Lower leg skin (tissue), 4 donors: Measurements from ENCODE around the gene TSSC4. TPM values are rescaled to one million over a fixed set of nuclear protein-coding genes. Genes with fewer than 3 reads are reported as not detected.
A peak's percentile ranks its signal among the peaks of the same experiment; 100 is the strongest.
"Not testable (repeated sequence)": the region's sequence is repeated elsewhere in the genome, so short reads cannot be mapped to it uniquely, and the experiment has no call there.

Experiments
- DNase-seq, 2 donors: peaks; one replicate each; pipeline ENCODE4 v3.0.0-alpha.2; 2019; ENCODE audit warnings: low spot score in 2 of 2
- H3K4me3 ChIP-seq: fragments of 200-600 bp; sonication (generic); 2 replicates; pipeline ENCODE4 v1.5.1; 2017; ENCODE audit warnings: mild to moderate bottlenecking, low read depth; ENCODE audit not compliant: poor library complexity, severe bottlenecking
- CTCF ChIP-seq, 3 donors: fragments of 450-650 bp; IDR thresholded peaks; one replicate each; pipeline ENCODE4 v1.5.1; 2016; ENCODE audit warnings: antibody characterized with exemption in 3 of 3, mild to moderate bottlenecking in 3 of 3, moderate library complexity in 2 of 3
- POLR2A ChIP-seq, 2 donors: fragments of 450-650 bp; IDR thresholded peaks; one replicate each; pipeline ENCODE4 v1.6.1; 2016 to 2017; ENCODE audit warnings: antibody characterized with exemption in 2 of 2, mild to moderate bottlenecking in 1 of 2, moderate library complexity in 1 of 2
- WGBS, 2 donors: methylation state at CpG; one replicate each; pipeline ENCODE4 v1.1.5; 2018; 5-methylcytosine and 5-hydroxymethylcytosine counted together
- intact Hi-C: fragments of 100-400 bp; cut with DNase I; formaldehyde crosslinking; loops from one replicate; pipeline ENCODE4 v1.15.0; 2023; ENCODE audit warnings: low total_unique reads
- total RNA-seq, 4 donors: library from RNA; depleted of rRNA; stranded (reverse); fragments of >200 nt; gene quantifications; one replicate each; pipeline ENCODE4 v1.1.0, GENCODE V29; 2016

Gene TSSC4
- 10 to 100 TPM; 45.6 to 58.7 (median 55.8) TPM for total RNA-seq

- H3K4me3 ChIP-seq = peak within 1 kb of the TSS; percentile 99
- TF ChIP-seq CTCF (IDR thresholded peaks at IDR 0.05) (peak in 1 of 3 donors; percentile 90), POLR2A (IDR thresholded peaks at IDR 0.05) (peak in 1 of 2 donors; percentile 74)
- DNase-seq = peak; percentile 100
- intact Hi-C loops = no loop called here
- 0% methylated on average over 2 to 49 of the region's 66 CpGs for WGBS, 2 donors
These were observed at the start of gene TSSC4 for GRCh38 chr11:2400069-2400761. TSSC4 (plus strand) TSS chr11:2400750; CDS start chr11:2402634, 1,884 bp downstream.

- DNase-seq = no peak
- intact Hi-C loops = no loop called here
- WGBS, 2 donors = 74 to 80% methylated on average over 3 of the region's 3 CpGs
- TF ChIP-seq CTCF (IDR thresholded peaks at IDR 0.05) = no peak
- no peak for TF ChIP-seq POLR2A (IDR thresholded peaks at IDR 0.05)
- H3K4me3 ChIP-seq = no peak overlapping the region
These were observed 48.8 kb upstream of the TSSC4 start for GRCh38 chr11:2351701-2352100.

- WGBS, 2 donors = 74 to 77% methylated on average over 4 of the region's 4 CpGs
- no peak overlapping the region for H3K4me3 ChIP-seq
- peak in 1 of 2 donors; percentile 3 for DNase-seq
- intact Hi-C loops = no loop called here
- TF ChIP-seq CTCF (IDR thresholded peaks at IDR 0.05) = no peak
These were observed 48.1 kb upstream of the TSSC4 start for GRCh38 chr11:2352420-2352819.

DNA sequence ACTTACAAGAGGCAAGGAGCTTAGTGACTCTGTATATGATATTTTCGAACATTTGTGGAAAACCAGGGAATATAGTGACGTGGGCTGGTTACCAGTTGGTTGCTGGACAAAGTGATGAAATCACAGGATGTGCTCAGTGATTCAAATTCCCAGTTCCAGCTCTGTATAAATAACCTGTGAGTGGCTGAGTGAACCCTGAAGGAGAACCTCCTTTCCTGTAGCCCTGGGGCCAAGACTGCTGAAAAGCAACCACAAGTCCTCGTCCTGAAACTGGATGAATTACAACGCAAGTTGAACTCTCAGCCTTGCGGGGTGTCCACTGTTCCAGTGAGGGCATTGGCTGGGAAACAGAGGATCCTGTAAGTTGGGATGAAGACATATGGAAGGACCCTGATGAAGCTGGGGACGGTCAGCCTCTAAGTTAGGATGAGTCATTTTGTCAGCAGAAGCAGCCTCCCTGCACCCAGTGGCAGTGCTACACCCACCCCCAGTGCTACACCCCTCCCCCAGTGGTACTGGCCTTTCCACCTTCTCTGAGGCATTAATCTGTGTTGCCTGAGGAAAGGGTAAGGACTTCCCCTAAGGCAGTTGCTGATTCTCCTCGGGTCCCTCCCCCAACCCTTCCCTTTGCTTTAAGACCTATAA lies 45.4 kb upstream of the TSSC4 start:
- TF ChIP-seq CTCF (IDR thresholded peaks at IDR 0.05) = no peak
- TF ChIP-seq POLR2A (IDR thresholded peaks at IDR 0.05) = no peak
- no peak overlapping the region for H3K4me3 ChIP-seq
- intact Hi-C loops = no loop called here
- WGBS, 2 donors = 71 to 76% methylated on average over 7 of the region's 7 CpGs
- peak in 1 of 2 donors; percentile 17 for DNase-seq

DNA sequence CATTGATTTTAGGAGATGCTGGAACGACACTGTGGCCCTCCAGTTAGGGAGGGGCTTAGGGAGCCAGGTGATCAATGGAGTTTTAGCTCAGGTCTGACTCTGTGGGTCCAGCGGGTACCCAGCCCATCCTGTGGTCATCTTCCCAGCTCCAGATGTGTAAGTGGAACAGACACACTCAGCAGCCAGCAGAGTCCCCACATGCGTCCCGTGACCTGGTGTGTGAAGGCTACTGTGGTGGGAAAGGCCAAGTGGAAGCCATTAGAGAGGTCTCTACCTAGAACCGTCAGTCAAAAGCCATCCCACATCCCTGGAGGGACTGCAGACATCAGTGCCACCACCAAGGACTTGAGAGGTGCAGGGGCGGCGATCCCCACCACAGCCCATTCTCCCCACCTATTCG lies 43.3 kb upstream of the TSSC4 start:
- no peak overlapping the region for H3K4me3 ChIP-seq
- DNase-seq = peak in 1 of 2 donors; percentile 53
- 73 to 81% methylated on average over 8 of the region's 8 CpGs for WGBS, 2 donors
- intact Hi-C loops = no loop called here
- TF ChIP-seq CTCF (IDR thresholded peaks at IDR 0.05) = no peak
- TF ChIP-seq POLR2A (IDR thresholded peaks at IDR 0.05) = no peak

- intact Hi-C loops, H3K4me3 ChIP-seq: not testable (repeated sequence)
- WGBS, 2 donors = 96 to 98% methylated on average over 13 of the region's 13 CpGs
- DNase-seq = peak in 1 of 2 donors; percentile 54
These were observed 42.9 kb upstream of the TSSC4 start for GRCh38 chr11:2357651-2358050.
